ENCODE data around the gene PKM. TPM values are rescaled to one million over a fixed set of nuclear protein-coding genes. Genes with fewer than 3 reads are reported as not detected.
A peak's percentile ranks its signal among the peaks of the same experiment; 100 is the strongest.

The PKM gene
- total and polyA plus RNA-seq, 2 experiments from 2014 or later, result 2,427 to 2,534 TPM

DNA sequence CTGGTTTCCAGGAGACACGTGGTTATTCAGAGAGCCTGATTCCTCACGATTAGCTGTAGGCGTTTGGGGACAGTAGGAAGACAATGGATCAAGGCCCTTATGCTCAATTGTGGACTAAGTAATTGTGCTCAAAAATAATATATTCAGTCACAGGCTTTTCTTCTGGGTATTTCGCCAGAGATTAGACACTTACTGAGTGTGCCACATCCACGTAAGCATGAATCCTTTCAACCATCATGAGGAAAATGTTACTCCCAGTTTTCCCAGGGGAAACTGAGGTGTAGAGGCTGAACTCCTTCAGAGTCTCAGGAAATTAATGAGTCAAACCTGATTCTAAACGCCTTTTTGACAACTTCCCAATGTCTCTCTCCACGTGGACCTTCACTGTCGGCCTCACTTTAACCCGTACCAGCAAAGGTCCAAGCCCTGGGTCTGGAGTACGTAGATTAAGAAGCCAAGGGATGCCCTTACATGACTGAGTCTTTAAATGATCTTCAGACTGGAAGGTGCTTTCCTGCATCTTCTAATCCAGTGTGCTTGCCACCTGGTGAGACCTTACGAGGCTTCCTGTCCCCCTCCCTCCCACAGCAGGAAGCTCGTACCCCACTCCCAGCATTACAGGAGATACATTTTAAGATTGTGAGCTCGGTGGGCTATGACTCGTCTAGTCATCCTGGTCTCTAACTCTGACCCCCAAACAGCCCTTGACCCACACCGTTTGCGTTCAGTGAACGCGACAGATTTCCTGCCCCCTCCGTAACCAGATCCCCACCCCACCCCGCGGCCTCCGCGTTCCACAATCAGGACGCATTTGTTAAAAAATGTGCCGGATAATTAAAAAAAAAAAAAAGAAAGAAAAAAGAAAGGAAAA lies 1.7 kb downstream of the PKM start:
- peak overlapping the region; percentile 99 for H3K9ac ChIP-seq
- H3K4me3 ChIP-seq, result peak overlapping the region; percentile 84
- peaks cover 6% of the 10 kb centered on the region; the same call in 1 of the 2 replicates for H4K20me1 ChIP-seq (ENCODE audit: insufficient read depth)
- H3K9me3 ChIP-seq (ENCODE audit: low read depth), result no peaks in the 10 kb centered on the region
- peak overlapping the region; percentile 98 for H3K27ac ChIP-seq
- no peaks in the 10 kb centered on the region for H3K9me2 ChIP-seq (ENCODE audit: insufficient read depth)
- H2AFZ ChIP-seq, result no peak overlapping the region
- H3F3A ChIP-seq (ENCODE audit: insufficient read depth), result peaks cover 65% of the 10 kb centered on the region
- TF ChIP-seq EZH2 (IDR thresholded peaks at IDR 0.05; ENCODE audit: insufficient read depth, poor library complexity, severe bottlenecking) (no peak), EZH2phosphoT487 (IDR thresholded peaks at IDR 0.05; ENCODE audit: insufficient read depth, low read depth) (no peak)
- peaks cover 12% of the 10 kb centered on the region for H3K36me3 ChIP-seq (ENCODE audit: low read depth)
- peak; percentile 90 for DNase-seq
- peak overlapping the region; percentile 98 for H3K4me2 ChIP-seq (ENCODE audit: unreplicated experiment)
- in situ Hi-C loops (cut with MboI), result no loop called here
- 0 to 1% methylated on average over 24 to 25 of the region's 25 CpGs for WGBS, 2 experiments (ENCODE audit: low coverage in 1 of 2, low lambda C conversion rate in 2 of 2, missing lambda C conversion rate in 2 of 2)
- peaks cover 71% of the 10 kb centered on the region for H3K79me2 ChIP-seq (ENCODE audit: insufficient read depth)
- H3K27me3 ChIP-seq (replicated peaks; ENCODE audit: insufficient read depth), result no peaks in the 10 kb centered on the region
- peaks cover 39% of the 10 kb centered on the region for H3K4me1 ChIP-seq (ENCODE audit: insufficient read depth)

DNA sequence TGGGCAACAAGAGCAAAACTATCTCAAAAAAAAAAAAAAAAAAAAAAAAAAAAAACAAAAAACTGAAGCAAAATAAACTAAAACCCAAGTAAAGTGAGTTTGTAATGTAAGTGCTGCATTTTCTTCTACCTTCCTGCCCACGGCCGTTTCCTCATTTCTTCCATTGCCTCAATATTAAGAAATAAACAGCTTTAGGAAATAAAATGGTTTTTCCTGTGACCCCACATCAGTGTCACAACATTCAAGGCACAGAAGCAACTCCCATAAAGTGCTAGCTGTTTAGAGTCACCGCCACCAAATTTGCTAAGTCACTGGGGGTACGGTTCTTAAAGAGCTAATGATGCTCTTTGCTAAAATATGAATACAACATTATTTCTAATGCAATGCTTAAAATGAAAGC lies 3.3 kb downstream of the PKM start:
- peaks cover 18% of the 10 kb centered on the region for H4K20me1 ChIP-seq (ENCODE audit: insufficient read depth)
- TF ChIP-seq EZH2 (IDR thresholded peaks at IDR 0.05; ENCODE audit: insufficient read depth, poor library complexity, severe bottlenecking), result no peak
- TF ChIP-seq EZH2phosphoT487 (IDR thresholded peaks at IDR 0.05; ENCODE audit: insufficient read depth, low read depth), result no peak
- H3K4me2 ChIP-seq (ENCODE audit: unreplicated experiment), result peak overlapping the region; percentile 98
- peaks cover 52% of the 10 kb centered on the region for H3K4me1 ChIP-seq (ENCODE audit: insufficient read depth)
- H3K4me3 ChIP-seq, result peak overlapping the region; percentile 84
- H3K9me2 ChIP-seq (ENCODE audit: insufficient read depth), result no peaks in the 10 kb centered on the region
- in situ Hi-C loops (cut with MboI), result no loop called here
- peak overlapping the region; percentile 99 for H3K9ac ChIP-seq
- H3F3A ChIP-seq (ENCODE audit: insufficient read depth), result peaks cover 78% of the 10 kb centered on the region
- peaks cover 82% of the 10 kb centered on the region for H3K79me2 ChIP-seq (ENCODE audit: insufficient read depth)
- peak overlapping the region; percentile 98 for H3K27ac ChIP-seq
- H3K27me3 ChIP-seq (replicated peaks; ENCODE audit: insufficient read depth), result no peaks in the 10 kb centered on the region
- no peaks in the 10 kb centered on the region for H3K9me3 ChIP-seq (ENCODE audit: low read depth)
- no peak overlapping the region for H2AFZ ChIP-seq
- peaks cover 23% of the 10 kb centered on the region for H3K36me3 ChIP-seq (ENCODE audit: low read depth)
- WGBS, 2 experiments (ENCODE audit: low coverage in 1 of 2, low lambda C conversion rate in 2 of 2, missing lambda C conversion rate in 2 of 2), result 25% methylated on average over 4 of the region's 4 CpGs
- peak; percentile 45 for DNase-seq

DNA sequence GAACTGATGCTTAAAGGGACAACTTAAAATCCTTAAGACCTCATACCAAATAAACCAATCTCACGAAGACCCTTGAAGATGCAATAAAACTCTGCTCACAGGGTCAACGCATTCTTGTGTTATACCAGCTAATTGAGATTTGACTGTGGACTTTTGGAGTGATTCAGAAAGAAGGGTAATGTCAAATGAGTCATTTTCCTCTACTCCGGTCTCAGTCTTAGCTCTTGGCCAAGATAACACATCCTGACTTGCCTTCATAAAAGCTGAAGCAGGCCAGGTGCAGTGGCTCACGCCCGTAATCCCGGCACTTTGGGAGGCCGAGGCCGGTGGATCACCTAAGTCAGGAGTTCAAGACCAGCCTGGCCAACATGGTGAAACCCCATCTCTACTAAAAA lies 3.8 kb downstream of the PKM start:
- H3K9ac ChIP-seq, result peak overlapping the region; percentile 99
- H3K4me2 ChIP-seq (ENCODE audit: unreplicated experiment), result peak overlapping the region; percentile 98
- no peaks in the 10 kb centered on the region for H3K9me3 ChIP-seq (ENCODE audit: low read depth)
- no peaks in the 10 kb centered on the region for H3K27me3 ChIP-seq (replicated peaks; ENCODE audit: insufficient read depth)
- H3F3A ChIP-seq (ENCODE audit: insufficient read depth), result peaks cover 76% of the 10 kb centered on the region
- in situ Hi-C loops (cut with MboI), result no loop called here
- DNase-seq, result peak; percentile 92
- H2AFZ ChIP-seq, result no peak overlapping the region
- peaks cover 23% of the 10 kb centered on the region for H3K36me3 ChIP-seq (ENCODE audit: low read depth)
- H3K4me1 ChIP-seq (ENCODE audit: insufficient read depth), result peaks cover 52% of the 10 kb centered on the region
- no peaks in the 10 kb centered on the region for H3K9me2 ChIP-seq (ENCODE audit: insufficient read depth)
- H3K79me2 ChIP-seq (ENCODE audit: insufficient read depth), result peaks cover 85% of the 10 kb centered on the region
- peaks cover 23% of the 10 kb centered on the region for H4K20me1 ChIP-seq (ENCODE audit: insufficient read depth)
- 15 to 16% methylated on average over 8 of the region's 8 CpGs for WGBS, 2 experiments (ENCODE audit: low coverage in 1 of 2, low lambda C conversion rate in 2 of 2, missing lambda C conversion rate in 2 of 2)
- TF ChIP-seq EZH2phosphoT487 (IDR thresholded peaks at IDR 0.05; ENCODE audit: insufficient read depth, low read depth) (no peak), EZH2 (IDR thresholded peaks at IDR 0.05; ENCODE audit: insufficient read depth, poor library complexity, severe bottlenecking) (no peak)
- H3K27ac ChIP-seq, result peak overlapping the region; percentile 98
- H3K4me3 ChIP-seq, result peak overlapping the region; percentile 84

DNA sequence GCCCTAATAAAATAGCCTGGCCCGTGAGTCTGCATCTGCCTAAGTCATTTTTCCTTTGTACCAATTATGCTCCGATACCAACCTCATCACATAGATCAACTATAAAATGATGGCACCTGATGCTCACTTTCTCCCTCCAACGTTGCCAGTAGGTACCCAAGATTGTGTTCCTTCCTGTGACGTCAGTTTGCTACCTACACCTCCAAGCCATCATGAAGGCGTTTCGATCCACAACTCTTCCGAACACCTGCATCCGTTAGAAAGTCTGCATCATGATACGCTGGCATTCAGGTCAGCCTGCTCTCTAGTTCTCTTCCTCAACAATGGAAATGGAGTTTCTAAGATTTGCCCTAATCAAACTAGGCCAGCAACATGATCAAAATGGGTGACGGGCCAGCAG lies 7.7 kb downstream of the PKM start:
- H3K4me1 ChIP-seq (ENCODE audit: insufficient read depth), result peaks cover 63% of the 10 kb centered on the region
- no peaks in the 10 kb centered on the region for H3K27me3 ChIP-seq (replicated peaks; ENCODE audit: insufficient read depth)
- 91 to 92% methylated on average over 10 of the region's 10 CpGs for WGBS, 2 experiments (ENCODE audit: low coverage in 1 of 2, low lambda C conversion rate in 2 of 2, missing lambda C conversion rate in 2 of 2)
- peak overlapping the region; percentile 60 for H3K4me2 ChIP-seq (ENCODE audit: unreplicated experiment)
- 0 out of 2 replicates have a peak overlapping the region, but pooled peaks have one; percentile 28 for H3K4me3 ChIP-seq
- H4K20me1 ChIP-seq (ENCODE audit: insufficient read depth), result peaks cover 59% of the 10 kb centered on the region
- H3K9me2 ChIP-seq (ENCODE audit: insufficient read depth), result no peaks in the 10 kb centered on the region
- peak overlapping the region; percentile 64 for H3K27ac ChIP-seq
- no peak for DNase-seq
- in situ Hi-C loops (cut with MboI), result no loop called here
- peaks cover 100% of the 10 kb centered on the region for H3K79me2 ChIP-seq (ENCODE audit: insufficient read depth)
- peak overlapping the region; percentile 40; the same call in 1 of the 2 replicates for H3K9ac ChIP-seq
- peaks cover 85% of the 10 kb centered on the region for H3F3A ChIP-seq (ENCODE audit: insufficient read depth)
- TF ChIP-seq EZH2 (IDR thresholded peaks at IDR 0.05; ENCODE audit: insufficient read depth, poor library complexity, severe bottlenecking) (no peak), EZH2phosphoT487 (IDR thresholded peaks at IDR 0.05; ENCODE audit: insufficient read depth, low read depth) (no peak)
- H3K9me3 ChIP-seq (ENCODE audit: low read depth), result no peaks in the 10 kb centered on the region
- H3K36me3 ChIP-seq (ENCODE audit: low read depth), result peaks cover 47% of the 10 kb centered on the region
- no peak overlapping the region for H2AFZ ChIP-seq

Data from GM23248 (cell line).